Measurements from ENCODE around the gene TBC1D8.

GRCh38 chr2:101140237-101140636 lies 10.9 kb downstream of the TBC1D8 start:
- TF ChIP-seq ZNF382 (CRISPR knock-in tag; IDR thresholded peaks at IDR 0.05; ENCODE audit: borderline replicate concordance), result no peak
- TF ChIP-seq, protein P1, sequence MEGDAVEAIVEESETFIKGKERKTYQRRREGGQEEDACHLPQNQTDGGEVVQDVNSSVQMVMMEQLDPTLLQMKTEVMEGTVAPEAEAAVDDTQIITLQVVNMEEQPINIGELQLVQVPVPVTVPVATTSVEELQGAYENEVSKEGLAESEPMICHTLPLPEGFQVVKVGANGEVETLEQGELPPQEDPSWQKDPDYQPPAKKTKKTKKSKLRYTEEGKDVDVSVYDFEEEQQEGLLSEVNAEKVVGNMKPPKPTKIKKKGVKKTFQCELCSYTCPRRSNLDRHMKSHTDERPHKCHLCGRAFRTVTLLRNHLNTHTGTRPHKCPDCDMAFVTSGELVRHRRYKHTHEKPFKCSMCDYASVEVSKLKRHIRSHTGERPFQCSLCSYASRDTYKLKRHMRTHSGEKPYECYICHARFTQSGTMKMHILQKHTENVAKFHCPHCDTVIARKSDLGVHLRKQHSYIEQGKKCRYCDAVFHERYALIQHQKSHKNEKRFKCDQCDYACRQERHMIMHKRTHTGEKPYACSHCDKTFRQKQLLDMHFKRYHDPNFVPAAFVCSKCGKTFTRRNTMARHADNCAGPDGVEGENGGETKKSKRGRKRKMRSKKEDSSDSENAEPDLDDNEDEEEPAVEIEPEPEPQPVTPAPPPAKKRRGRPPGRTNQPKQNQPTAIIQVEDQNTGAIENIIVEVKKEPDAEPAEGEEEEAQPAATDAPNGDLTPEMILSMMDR (CRISPR knock-in tag; IDR thresholded peaks at IDR 0.05), result no peak
- TF ChIP-seq CREB1 (IDR thresholded peaks at IDR 0.05), result no peak
- no peak for TF ChIP-seq CREB1 (CRISPR knock-in tag; IDR thresholded peaks at IDR 0.05)
- no peak for TF ChIP-seq ELK4 (CRISPR knock-in tag; IDR thresholded peaks at IDR 0.05; ENCODE audit: borderline replicate concordance)
- no peak for TF ChIP-seq CHD2 (IDR thresholded peaks at IDR 0.05; ENCODE audit: low read depth, low read length)
- no peak for TF ChIP-seq RBM22 (optimal IDR thresholded peaks at IDR 0.05; ENCODE audit: low read length)
- TF ChIP-seq EHMT2 (IDR thresholded peaks at IDR 0.05; ENCODE audit: borderline replicate concordance, low read depth, low read length), result no peak
- no peak for TF ChIP-seq HDAC6 (IDR thresholded peaks at IDR 0.05; ENCODE audit: low read depth, low read length)
- TF ChIP-seq, protein P2, sequence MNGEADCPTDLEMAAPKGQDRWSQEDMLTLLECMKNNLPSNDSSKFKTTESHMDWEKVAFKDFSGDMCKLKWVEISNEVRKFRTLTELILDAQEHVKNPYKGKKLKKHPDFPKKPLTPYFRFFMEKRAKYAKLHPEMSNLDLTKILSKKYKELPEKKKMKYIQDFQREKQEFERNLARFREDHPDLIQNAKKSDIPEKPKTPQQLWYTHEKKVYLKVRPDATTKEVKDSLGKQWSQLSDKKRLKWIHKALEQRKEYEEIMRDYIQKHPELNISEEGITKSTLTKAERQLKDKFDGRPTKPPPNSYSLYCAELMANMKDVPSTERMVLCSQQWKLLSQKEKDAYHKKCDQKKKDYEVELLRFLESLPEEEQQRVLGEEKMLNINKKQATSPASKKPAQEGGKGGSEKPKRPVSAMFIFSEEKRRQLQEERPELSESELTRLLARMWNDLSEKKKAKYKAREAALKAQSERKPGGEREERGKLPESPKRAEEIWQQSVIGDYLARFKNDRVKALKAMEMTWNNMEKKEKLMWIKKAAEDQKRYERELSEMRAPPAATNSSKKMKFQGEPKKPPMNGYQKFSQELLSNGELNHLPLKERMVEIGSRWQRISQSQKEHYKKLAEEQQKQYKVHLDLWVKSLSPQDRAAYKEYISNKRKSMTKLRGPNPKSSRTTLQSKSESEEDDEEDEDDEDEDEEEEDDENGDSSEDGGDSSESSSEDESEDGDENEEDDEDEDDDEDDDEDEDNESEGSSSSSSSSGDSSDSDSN (CRISPR knock-in tag; IDR thresholded peaks at IDR 0.05), result no peak
- TF ChIP-seq SMAD3 (CRISPR knock-in tag; IDR thresholded peaks at IDR 0.05), result no peak
- TF ChIP-seq KDM5A (IDR thresholded peaks at IDR 0.05; ENCODE audit: borderline replicate concordance, low read length), result no peak

Measured in HepG2 (cell line).